ENCODE data around the gene CAPN9.
"Not testable (repeated sequence)": the region's sequence is repeated elsewhere in the genome, so short reads cannot be mapped to it uniquely, and the experiment has no call there.

CAPN9 gene

DNA sequence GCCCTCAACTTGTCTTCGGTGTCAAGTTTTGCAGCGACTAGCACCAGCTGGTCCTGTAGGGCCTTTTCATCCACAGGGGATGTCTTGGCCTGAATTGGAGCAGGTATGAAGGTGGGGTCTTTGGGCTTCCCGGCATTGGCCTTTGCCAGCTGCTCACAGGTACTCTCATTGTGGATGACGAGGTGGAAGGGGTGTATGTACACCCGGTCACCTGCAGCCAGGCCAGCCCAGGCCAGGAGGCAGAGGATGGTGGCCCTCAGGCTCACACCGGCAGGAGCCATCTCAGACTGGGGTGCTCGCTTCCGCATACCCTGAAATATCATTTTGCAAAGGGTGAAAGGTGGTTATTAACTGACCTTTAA is 36.7 kb upstream of the CAPN9 start:
- DNase-seq (ENCODE audit: low spot score) = no peak

GRCh38 chr1:230711245-230711644 is 35.9 kb upstream of the CAPN9 start:
- DNase-seq (ENCODE audit: low spot score) = no peak

- no peak for DNase-seq (ENCODE audit: low spot score)
Measured at GRCh38 chr1:230712470-230712942, 34.7 kb upstream of the CAPN9 start.

- DNase-seq (ENCODE audit: low spot score) = no peak
Measured at GRCh38 chr1:230713138-230713537, 34.0 kb upstream of the CAPN9 start.

- DNase-seq (ENCODE audit: low spot score) = no peak
Measured at GRCh38 chr1:230713547-230713914, 33.7 kb upstream of the CAPN9 start.

DNA sequence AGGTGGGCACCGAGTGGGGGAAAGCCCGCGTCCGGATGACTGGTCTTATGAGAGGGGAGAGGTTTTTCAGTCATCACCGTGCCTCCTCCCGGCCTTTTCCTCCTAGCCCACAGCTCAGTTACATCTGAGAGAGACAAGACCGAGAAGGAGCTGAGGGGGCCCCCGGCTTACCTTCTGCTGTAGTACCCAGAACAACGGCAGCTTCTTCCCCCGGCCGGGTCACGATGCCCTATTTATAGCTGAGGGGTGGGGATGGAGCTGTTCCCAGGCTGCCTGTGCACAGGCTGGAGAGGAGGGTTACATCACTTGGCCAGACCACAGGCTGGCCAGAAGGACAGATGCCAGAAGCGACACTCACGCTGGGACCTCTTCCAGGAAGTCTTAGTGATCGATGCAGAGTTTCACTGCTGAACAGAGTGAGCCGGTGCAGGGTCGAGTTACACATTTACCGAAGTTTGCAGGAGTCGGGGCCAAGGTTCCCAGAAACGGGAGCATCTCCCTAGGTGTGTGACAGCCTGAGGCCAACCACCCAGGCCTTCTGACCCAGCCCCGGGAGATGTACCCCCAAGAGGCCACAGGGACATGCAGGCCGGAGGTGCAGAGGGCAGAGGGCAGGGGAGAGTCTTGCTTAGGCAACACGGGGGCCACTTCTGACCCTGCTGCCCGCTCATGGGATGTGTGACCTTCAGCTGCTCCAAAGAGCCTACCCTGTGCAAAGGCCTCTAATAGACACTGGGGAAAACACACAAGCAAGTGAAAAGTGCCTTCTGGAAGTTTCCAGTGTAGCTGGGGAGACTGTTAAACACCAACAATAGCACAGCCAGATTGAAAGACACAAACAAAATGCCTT is 33.0 kb upstream of the CAPN9 start, which contains the start of gene AGT:
Gene AGT (minus strand): TSS at position 208 of the 850 bp plus-strand sequence. CDS start 3,299 bp downstream, outside the sequence.
- no peak for DNase-seq (ENCODE audit: low spot score)

DNA sequence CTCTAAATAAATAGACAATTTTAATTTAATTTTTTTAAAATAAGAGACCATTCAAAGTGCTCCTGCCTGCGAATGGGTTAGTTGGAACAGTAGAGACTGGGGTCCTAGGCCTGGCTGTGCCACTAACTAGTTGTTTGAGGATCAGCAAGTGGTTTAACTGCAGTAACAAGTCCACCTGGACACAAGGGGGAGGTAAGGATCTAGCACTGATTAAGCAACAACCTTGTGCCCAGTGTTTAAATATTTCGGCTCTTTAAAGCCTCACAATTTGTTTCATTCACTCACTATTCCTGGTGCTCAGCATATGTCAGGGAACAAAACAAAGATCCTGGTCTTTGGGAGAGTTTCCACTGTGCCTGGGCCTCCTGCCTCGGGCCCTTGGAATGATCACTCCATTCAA is 31.7 kb upstream of the CAPN9 start:
- DNase-seq (ENCODE audit: low spot score) = no peak

GRCh38 chr1:230716453-230716852 is 30.7 kb upstream of the CAPN9 start:
- DNase-seq (ENCODE audit: low spot score) = peak; percentile 26

DNA sequence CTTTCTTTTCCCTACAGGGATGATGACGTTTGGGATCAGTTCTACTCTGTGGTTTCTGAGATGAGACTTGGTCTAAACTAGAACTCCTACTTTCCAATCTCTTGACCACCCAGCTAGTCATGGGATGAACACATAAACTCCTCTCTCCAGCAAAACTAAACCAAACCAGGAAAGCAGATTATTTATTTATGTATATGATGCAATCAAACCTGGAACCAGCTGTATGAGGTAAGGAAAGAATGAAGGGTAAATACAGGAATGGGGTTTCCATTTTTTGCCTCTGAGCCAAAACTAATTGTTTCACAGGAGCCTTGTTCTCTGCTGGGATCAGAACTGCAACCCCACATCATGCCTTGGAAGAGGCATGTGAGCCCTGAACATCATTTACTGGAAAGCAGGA is 29.9 kb upstream of the CAPN9 start:
- DNase-seq (ENCODE audit: low spot score) = no peak

GRCh38 chr1:230721849-230722522 is 25.2 kb upstream of the CAPN9 start:
- not testable (repeated sequence) for DNase-seq (ENCODE audit: low spot score)

DNA sequence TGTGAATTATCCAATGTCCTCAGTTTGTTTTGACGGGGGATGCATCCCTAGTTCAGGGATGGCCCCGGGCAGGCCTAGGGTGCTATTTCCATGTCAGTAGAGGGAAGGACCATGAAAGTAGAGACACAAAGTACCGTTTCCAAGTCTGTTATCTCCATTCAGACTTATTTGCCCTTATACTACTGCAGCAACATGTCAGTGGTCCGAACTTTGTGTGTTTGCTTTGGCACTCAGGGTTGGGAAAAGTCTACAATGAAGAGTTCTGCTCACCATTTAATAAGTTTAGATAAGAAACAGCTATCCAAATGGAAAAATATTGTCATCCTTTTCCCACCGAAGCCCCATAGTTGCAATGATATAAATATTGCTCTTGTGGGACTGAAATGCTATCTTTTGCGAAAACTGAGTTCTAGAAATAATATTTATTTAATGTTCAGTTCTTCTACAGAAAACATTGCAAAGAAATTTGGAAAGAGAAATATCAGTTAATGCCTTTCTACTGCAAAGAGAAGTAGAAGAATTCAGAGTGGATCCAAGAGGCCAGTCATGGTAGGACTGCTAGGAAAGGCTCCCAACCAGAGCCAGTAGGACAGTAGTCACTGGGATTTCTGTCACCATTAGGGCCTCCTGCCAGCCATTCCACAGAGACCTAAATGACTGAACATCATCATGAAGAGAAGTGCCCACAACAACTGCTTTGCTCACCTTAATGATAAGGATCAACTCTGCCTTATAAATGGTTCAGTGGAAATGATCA is 21.8 kb upstream of the CAPN9 start:
- no peak for DNase-seq (ENCODE audit: low spot score)

DNA sequence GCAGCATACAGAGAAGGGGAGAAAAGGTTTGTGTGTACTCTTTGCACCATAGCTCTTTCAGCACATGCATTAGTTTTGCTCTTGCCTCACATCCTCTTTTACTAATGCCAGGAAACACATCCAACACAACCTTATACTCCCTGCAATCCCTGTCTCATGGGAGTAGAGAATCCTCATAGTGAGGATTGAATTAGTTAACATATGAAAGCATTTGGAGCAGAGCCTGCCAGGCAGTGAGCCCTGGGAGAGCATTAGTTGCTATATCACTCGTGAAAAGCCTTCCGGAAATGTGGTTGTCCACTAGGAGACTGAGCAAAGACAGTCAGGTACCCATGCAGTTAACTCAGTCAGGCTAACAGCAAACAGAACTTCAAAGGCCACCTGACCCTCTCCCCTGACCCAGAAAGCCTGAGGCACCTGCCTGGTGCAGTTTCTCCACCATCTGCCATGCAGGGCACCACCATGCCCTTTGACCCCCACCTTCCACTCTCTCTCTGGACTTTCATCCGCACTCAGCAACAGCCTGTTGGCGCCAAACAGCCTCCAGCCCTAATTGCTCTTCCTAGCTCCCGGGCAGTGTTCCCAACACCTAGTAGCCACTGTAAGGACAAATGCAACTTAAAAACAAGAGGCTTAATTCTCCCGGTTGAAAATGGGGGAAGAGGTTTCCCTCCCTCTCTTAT is 18.3 kb upstream of the CAPN9 start:
- no peak for DNase-seq (ENCODE audit: low spot score)

- DNase-seq (ENCODE audit: low spot score) = no peak
Measured at GRCh38 chr1:230730977-230731376, 16.2 kb upstream of the CAPN9 start.

DNA sequence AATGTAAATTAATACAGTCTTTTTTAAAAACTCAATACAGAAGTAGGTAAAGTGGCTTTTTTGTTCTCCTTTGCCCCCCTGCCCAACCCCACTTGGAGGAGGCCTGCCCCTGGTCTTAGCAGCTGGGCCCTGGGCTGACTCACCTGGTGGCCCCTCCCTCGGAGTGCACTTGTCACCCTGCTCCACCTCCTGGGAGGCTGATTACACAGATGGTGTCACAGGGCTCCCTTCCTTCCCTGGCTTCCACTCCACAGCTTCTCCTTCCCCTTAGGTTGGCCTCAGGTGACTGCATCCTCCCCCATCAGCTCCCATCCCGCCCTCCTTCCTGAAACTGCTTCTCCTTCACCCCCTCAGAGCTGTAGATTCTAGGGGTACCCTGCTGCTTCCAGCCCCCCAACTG is 11.7 kb upstream of the CAPN9 start:
- no peak for DNase-seq (ENCODE audit: low spot score)

DNA sequence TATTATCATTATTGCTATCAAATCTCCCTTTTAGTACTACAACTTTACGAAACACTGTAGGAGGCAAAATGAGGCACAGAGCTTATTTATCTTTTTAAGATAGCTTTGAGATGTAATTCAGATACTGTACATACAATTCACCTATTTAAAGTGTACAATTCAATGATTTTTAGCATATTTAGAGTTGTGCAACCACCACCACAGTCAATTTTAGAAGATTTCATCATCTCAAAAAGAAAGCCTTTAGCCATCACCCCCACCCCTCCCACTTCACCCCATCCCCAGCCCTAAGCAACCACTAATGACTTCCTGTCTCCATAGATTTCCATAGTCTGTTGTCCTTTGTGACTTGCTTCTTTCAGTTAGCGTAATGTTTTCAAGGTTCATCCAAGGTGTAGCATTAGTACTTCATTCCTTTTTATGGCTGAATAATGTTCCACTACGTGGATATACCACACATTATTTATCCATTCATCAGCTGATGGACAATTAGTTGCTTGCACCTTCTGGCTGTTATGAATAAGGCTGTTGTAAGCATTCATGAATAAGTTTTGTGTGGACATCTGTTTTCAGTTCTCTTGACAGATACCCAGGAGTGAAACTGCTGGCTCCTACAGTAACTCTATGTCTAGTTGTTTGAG is 9.4 kb upstream of the CAPN9 start:
- no peak for DNase-seq (ENCODE audit: low spot score)

- DNase-seq (ENCODE audit: low spot score) = no peak
Measured at GRCh38 chr1:230739564-230740290, 7.5 kb upstream of the CAPN9 start.

- peak; percentile 38 for DNase-seq (ENCODE audit: low spot score)
Measured at GRCh38 chr1:230743899-230744298, 3.3 kb upstream of the CAPN9 start.

DNA sequence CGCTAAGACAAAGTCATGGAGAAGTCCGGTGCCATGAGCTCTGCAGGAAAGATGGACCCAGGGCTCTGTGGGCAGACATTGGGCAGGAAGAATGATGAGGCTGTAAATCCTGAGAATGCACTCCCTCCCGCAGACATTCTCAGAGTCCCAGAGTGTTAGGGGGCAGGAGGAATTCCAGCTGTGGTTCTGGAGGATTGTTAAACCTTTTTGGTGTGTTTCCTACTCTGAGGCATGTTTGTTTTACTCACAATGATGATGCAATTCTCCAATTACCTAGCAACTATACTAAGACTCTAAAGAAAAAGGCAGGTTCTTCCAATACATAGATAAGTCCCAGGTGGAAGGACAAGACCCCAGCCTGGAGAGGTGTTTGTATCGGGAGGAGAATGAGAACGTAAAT is 2.8 kb upstream of the CAPN9 start:
- DNase-seq (ENCODE audit: low spot score) = no peak

DNA sequence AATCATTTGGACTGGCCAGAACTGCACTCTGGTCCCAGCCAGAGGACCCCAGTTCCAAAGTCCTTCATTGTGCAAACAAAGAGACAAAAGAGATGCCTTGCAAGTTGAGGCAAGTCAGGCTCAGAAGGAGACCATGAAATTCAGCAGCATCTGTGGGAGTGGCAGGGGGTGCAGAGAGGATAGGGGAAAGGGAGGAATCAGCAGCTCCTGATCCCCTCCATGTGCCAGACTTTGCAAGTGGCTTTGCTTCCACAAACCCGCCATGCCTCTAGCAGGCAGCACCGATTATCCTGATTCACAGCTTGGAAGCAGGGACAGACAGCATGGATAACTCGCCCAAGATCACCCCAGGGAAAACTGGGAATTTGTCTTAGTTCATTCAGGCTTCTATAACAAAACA is 2.1 kb upstream of the CAPN9 start:
- DNase-seq (ENCODE audit: low spot score) = no peak

- DNase-seq (ENCODE audit: low spot score) = no peak
Measured at GRCh38 chr1:230746617-230747016, 571 bp upstream of the CAPN9 start.
